DOHH2 (cell line): ENCODE data around the gene MYO1H.

ENCODE experiments used
- H3F3A ChIP-seq: fragments of 200-600 bp; sonication (generic), shearing (Covaris generic); 2 replicates; pipeline ENCODE4 v1.6.0; 2016; ENCODE audit warnings: antibody characterized with exemption, mild to moderate bottlenecking; ENCODE audit not compliant: control insufficient read depth, insufficient read depth
- H3K27ac ChIP-seq: fragments of 200-600 bp; sonication (generic); 2 replicates; pipeline ENCODE4 v1.5.1; 2014; ENCODE audit warnings: low read depth, mild to moderate bottlenecking, low read length, moderate library complexity
- H3K27me3 ChIP-seq: fragments of 200-600 bp; sonication (generic); 2 replicates; pipeline ENCODE4 v1.6.1; 2014; ENCODE audit warnings: mild to moderate bottlenecking, low read length, mixed read lengths; ENCODE audit not compliant: control insufficient read depth
- H3K36me3 ChIP-seq: fragments of 200-600 bp; sonication (generic); 2 replicates; pipeline ENCODE4 v1.6.1; 2014; ENCODE audit warnings: mild to moderate bottlenecking, low read length, moderate library complexity, mixed read lengths; ENCODE audit not compliant: control insufficient read depth
- H3K4me1 ChIP-seq: fragments of 200-600 bp; sonication (generic); 2 replicates; pipeline ENCODE4 v1.6.1; 2014; ENCODE audit warnings: mild to moderate bottlenecking, low read length, mixed read lengths; ENCODE audit not compliant: control insufficient read depth
- H3K4me2 ChIP-seq: fragments of 200-600 bp; sonication (generic); 2 replicates; pipeline ENCODE4 v1.6.0; 2014; ENCODE audit warnings: mild to moderate bottlenecking, low read length, moderate library complexity
- H3K4me3 ChIP-seq: fragments of 200-600 bp; sonication (generic); 2 replicates; pipeline ENCODE4 v1.5.1; 2014; ENCODE audit warnings: mild to moderate bottlenecking, low read length, mixed read lengths
- H3K79me2 ChIP-seq: fragments of 200-600 bp; sonication (generic); 2 replicates; pipeline ENCODE4 v1.6.1; 2014; ENCODE audit warnings: mild to moderate bottlenecking, low read length, mixed read lengths; ENCODE audit not compliant: control insufficient read depth
- H3K9me2 ChIP-seq: fragments of 200-600 bp; sonication (generic); replicated peaks from 2 replicates; pipeline ENCODE4 v1.6.1; 2014; ENCODE audit warnings: mild to moderate bottlenecking, low read length, mixed read lengths; ENCODE audit not compliant: control insufficient read depth
- H3K9me3 ChIP-seq: fragments of 200-600 bp; sonication (generic); 2 replicates; pipeline ENCODE4 v1.6.1; 2014; ENCODE audit warnings: antibody characterized with exemption, low read length, mixed read lengths; ENCODE audit not compliant: control insufficient read depth, insufficient read depth
- H4K20me1 ChIP-seq: fragments of 200-600 bp; sonication (generic); 2 replicates; pipeline ENCODE4 v1.6.0; 2014; ENCODE audit warnings: low read depth, mild to moderate bottlenecking, antibody characterized with exemption, low read length, moderate library complexity; ENCODE audit not compliant: control insufficient read depth, insufficient read depth
- CTCF ChIP-seq: fragments of 200-600 bp; sonication (generic); IDR thresholded peaks from one replicate; pipeline ENCODE4 v1.5.1; 2014; ENCODE audit warnings: antibody characterized with exemption, mild to moderate bottlenecking, low read depth, low read length; ENCODE audit not compliant: poor library complexity, severe bottlenecking
- EZH2phosphoT487 ChIP-seq: fragments of 200-600 bp; sonication (generic); IDR thresholded peaks from 2 replicates; pipeline ENCODE4 v1.6.1; 2017; ENCODE audit warnings: borderline replicate concordance, mild to moderate bottlenecking, antibody characterized with exemption, low read length, moderate library complexity, mixed read lengths

The MYO1H gene

GRCh38 chr12:109487181-109488050 is 139.7 kb downstream of the MYO1H start:
- no peak for TF ChIP-seq CTCF
- TF ChIP-seq EZH2phosphoT487 = no peak
- Histone ChIP-seq H3K4me1 (no peaks in the 10 kb centered on the region), H3F3A (no peaks in the 10 kb centered on the region), H3K27ac (no peak overlapping the region), H3K9me3 (no peaks in the 10 kb centered on the region), H3K4me2 (no peak overlapping the region), H3K4me3 (no peak overlapping the region), H3K9me2 (no peaks in the 10 kb centered on the region), H3K79me2 (no peaks in the 10 kb centered on the region), H3K36me3 (peaks cover 71% of the 10 kb centered on the region), H4K20me1 (no peaks in the 10 kb centered on the region), H3K27me3 (no peaks in the 10 kb centered on the region)

GRCh38 chr12:109488051-109488665 is 140.5 kb downstream of the MYO1H start:
- Histone ChIP-seq H3K4me3 (no peak overlapping the region), H3K4me1 (no peaks in the 10 kb centered on the region), H3K9me2 (no peaks in the 10 kb centered on the region), H3K4me2 (no peak overlapping the region), H3K9me3 (no peaks in the 10 kb centered on the region), H4K20me1 (no peaks in the 10 kb centered on the region), H3K27ac (no peak overlapping the region), H3K79me2 (no peaks in the 10 kb centered on the region), H3K27me3 (no peaks in the 10 kb centered on the region), H3K36me3 (peaks cover 71% of the 10 kb centered on the region), H3F3A (no peaks in the 10 kb centered on the region)
- no peak for TF ChIP-seq CTCF
- TF ChIP-seq EZH2phosphoT487 = no peak

GRCh38 chr12:109489016-109489954 is 141.6 kb downstream of the MYO1H start:
- Histone ChIP-seq H3K27me3 (no peaks in the 10 kb centered on the region), H3K36me3 (peaks cover 70% of the 10 kb centered on the region), H3K27ac (no peak overlapping the region), H3K79me2 (no peaks in the 10 kb centered on the region), H4K20me1 (no peaks in the 10 kb centered on the region), H3K4me2 (no peak overlapping the region), H3K9me2 (no peaks in the 10 kb centered on the region), H3F3A (no peaks in the 10 kb centered on the region), H3K4me3 (no peak overlapping the region), H3K4me1 (no peaks in the 10 kb centered on the region), H3K9me3 (no peaks in the 10 kb centered on the region)
- no peak for TF ChIP-seq EZH2phosphoT487
- TF ChIP-seq CTCF = no peak
